Stimulated activated CD8-positive, alpha-beta memory T cell treated with anti-CD3 and anti-CD28 coated beads, Interleukin-12 subunit alpha, Interleukin-12 subunit beta, amount 100 ng/mL, for 4 hours (primary cell): ENCODE data around the gene TEFM.
"Not testable (repeated sequence)": the region's sequence is repeated elsewhere in the genome, so short reads cannot be mapped to it uniquely, and the experiment has no call there.

Experiments used
- DNase-seq: peaks from one replicate; pipeline ENCODE4 v3.0.0-alpha.2; 2020; ENCODE audit warnings: low read depth

TEFM gene

GRCh38 chr17:30920683-30921543 lies 14.9 kb upstream of the TEFM start:
- no peak for DNase-seq

GRCh38 chr17:30920282-30920681 lies 14.2 kb upstream of the TEFM start:
- DNase-seq = no peak

- DNase-seq = no peak
Measured at GRCh38 chr17:30917050-30917449, 11.0 kb upstream of the TEFM start.

GRCh38 chr17:30915833-30916611 lies 10.0 kb upstream of the TEFM start:
- no peak for DNase-seq

GRCh38 chr17:30913955-30914354 lies 7.9 kb upstream of the TEFM start:
- DNase-seq = no peak

- DNase-seq = not testable (repeated sequence)
Measured at GRCh38 chr17:30910151-30910550, 4.1 kb upstream of the TEFM start.

- DNase-seq = no peak
Measured at GRCh38 chr17:30908717-30909420, 2.8 kb upstream of the TEFM start.

GRCh38 chr17:30905742-30906100 lies 317 bp downstream of the TEFM start:
- DNase-seq = no peak

GRCh38 chr17:30897311-30897710 lies 8.7 kb downstream of the TEFM start:
- no peak for DNase-seq

GRCh38 chr17:30894236-30894635 lies 11.8 kb downstream of the TEFM start:
- no peak for DNase-seq

- no peak for DNase-seq
Measured at GRCh38 chr17:30886187-30886586, 19.9 kb downstream of the TEFM start.

- DNase-seq = no peak
Measured at GRCh38 chr17:30869005-30869404, 37.0 kb downstream of the TEFM start.

GRCh38 chr17:30864636-30865035 lies 41.4 kb downstream of the TEFM start:
- no peak for DNase-seq

- DNase-seq = no peak
Measured at GRCh38 chr17:30858556-30859250, 47.3 kb downstream of the TEFM start.

GRCh38 chr17:30854146-30854545 lies 51.9 kb downstream of the TEFM start:
- DNase-seq = no peak
